Fibroblast of lung (primary cell): ENCODE results near the gene LSAMP. TPM values are rescaled to one million over a fixed set of nuclear protein-coding genes. Genes with fewer than 3 reads are reported as not detected.

Experiments used
- DNase-seq, 2 donors: peaks; one replicate each; pipeline versions ENCODE4 v3.0.0 to v3.0.0-alpha.2; 2010; ENCODE audit warnings: low read depth in 2 of 2
- H2AFZ ChIP-seq: 2 replicates; pipeline ENCODE4 v1.5.1; 2012; ENCODE audit warnings: low read length, control low read depth, inconsistent platforms
- H3K27ac ChIP-seq: 2 replicates; pipeline ENCODE4 v1.5.1; 2011; ENCODE audit warnings: low read length, control low read depth; ENCODE audit not compliant: insufficient read depth
- H3K27me3 ChIP-seq: 2 replicates; pipeline ENCODE4 v1.5.1; 2011; ENCODE audit warnings: mild to moderate bottlenecking, low read length; ENCODE audit not compliant: control insufficient read depth, insufficient read depth
- H3K36me3 ChIP-seq: 2 replicates; pipeline ENCODE4 v1.5.1; 2011; ENCODE audit warnings: low read length; ENCODE audit not compliant: control insufficient read depth, insufficient read depth
- H3K4me1 ChIP-seq: 2 replicates; pipeline ENCODE4 v1.5.1; 2011; ENCODE audit warnings: low read length; ENCODE audit not compliant: control insufficient read depth, insufficient read depth; ENCODE audit errors: extremely low read depth
- H3K4me2 ChIP-seq: 2 replicates; pipeline ENCODE4 v1.5.1; 2011; ENCODE audit warnings: low read length, control low read depth; ENCODE audit not compliant: insufficient read depth; ENCODE audit errors: extremely low read depth
- H3K4me3 ChIP-seq, 4 experiments: fragments of 200-600 bp in 1 of 4; sonication (generic) in 1 of 4; replicated peaks in 1 of 4; 2 replicates each; pipeline ENCODE4 v1.5.1; 2011 to 2016; ENCODE audit warnings: low read length in 4 of 4, low read depth in 3 of 4, mild to moderate bottlenecking in 3 of 4, control low read depth in 2 of 4, inconsistent platforms in 1 of 4, mixed read lengths in 1 of 4; ENCODE audit not compliant: insufficient read depth in 1 of 4; ENCODE audit errors: control extremely low read depth in 1 of 4
- H3K79me2 ChIP-seq: 2 replicates; pipeline ENCODE4 v1.5.1; 2012; ENCODE audit warnings: mild to moderate bottlenecking, low read length, inconsistent platforms; ENCODE audit not compliant: control insufficient read depth, insufficient read depth
- H3K9ac ChIP-seq: 2 replicates; pipeline ENCODE4 v1.5.1; 2011; ENCODE audit warnings: mild to moderate bottlenecking, low read length, control low read depth; ENCODE audit not compliant: insufficient read depth
- H3K9me3 ChIP-seq: 2 replicates; pipeline ENCODE4 v1.5.1; 2012; ENCODE audit warnings: low read depth, low read length; ENCODE audit not compliant: control insufficient read depth, insufficient read depth
- H4K20me1 ChIP-seq: 2 replicates; pipeline ENCODE4 v1.5.1; 2011; ENCODE audit warnings: low read length; ENCODE audit not compliant: control insufficient read depth, insufficient read depth; ENCODE audit errors: extremely low read depth
- EZH2 ChIP-seq: IDR thresholded peaks from 2 replicates; pipeline ENCODE4 v1.5.1; 2012; ENCODE audit warnings: low read length, control low read depth, mild to moderate bottlenecking; ENCODE audit errors: missing control alignments
- polyA plus RNA-seq, 2 donors: library from polyadenylated mRNA; depleted of rRNA in 1 of 2; stranded (reverse) in 1 of 2; unstranded in 1 of 2; fragments of >200 nt; gene quantifications; 2 replicates each; pipeline ENCODE4 v1.2.1, GENCODE V29; 2011 to 2012; ENCODE audit warnings: missing spikeins in 1 of 2
- total RNA-seq: library from RNA; depleted of rRNA; stranded (reverse); fragments of >200 nt; gene quantifications from 2 replicates; pipeline ENCODE4 v1.2.1, GENCODE V29; 2014
- TF ChIP-seq, protein P1 (sequence below), 2 donors: IDR thresholded peaks in 1 of 2; conservative IDR thresholded peaks in 1 of 2; 1 replicate in 1 of 2; 2 replicates in 1 of 2; pipeline ENCODE4 v1.5.1; 2011 to 2012; ENCODE audit warnings: low read length in 2 of 2, control low read depth in 1 of 2, inconsistent platforms in 1 of 2, low read depth in 1 of 2, mild to moderate bottlenecking in 1 of 2

The LSAMP gene
- total and polyA plus RNA-seq, 2 donors (not counting 1 experiment from before 2014, with no cell fraction given) = 4.8 to 5.9 TPM

DNA sequence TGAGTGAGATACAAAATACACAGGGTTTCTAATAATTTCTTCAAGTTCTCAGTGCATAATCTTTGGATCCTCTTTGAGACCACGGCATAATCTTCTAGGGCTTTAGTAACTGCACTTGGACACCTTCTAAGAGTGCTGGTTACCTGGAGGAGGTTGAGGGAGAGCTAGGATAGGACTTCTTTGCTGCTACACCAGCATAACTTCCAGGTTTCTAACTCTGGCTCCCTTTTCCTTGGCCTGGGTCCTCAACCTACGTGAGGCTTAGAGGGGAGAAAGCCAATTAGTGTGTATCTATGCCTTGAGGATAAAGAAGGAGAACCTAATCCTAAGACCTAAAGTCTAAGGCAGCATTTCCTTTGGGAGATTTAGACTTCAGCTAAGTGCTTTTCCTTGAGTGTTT is 184.8 kb downstream of the LSAMP start:
- Histone ChIP-seq H3K4me3 (no peak overlapping the region), H3K79me2 (no peaks in the 10 kb centered on the region), H3K36me3 (no peaks in the 10 kb centered on the region), H3K9me3 (no peaks in the 10 kb centered on the region), H4K20me1 (no peaks in the 10 kb centered on the region), H3K9ac (no peak overlapping the region), H2AFZ (no peak overlapping the region), H3K4me2 (no peak overlapping the region), H3K27ac (no peak overlapping the region), H3K27me3 (no peaks in the 10 kb centered on the region), H3K4me1 (no peaks in the 10 kb centered on the region)
- DNase-seq = no peak
- TF ChIP-seq, protein P1, sequence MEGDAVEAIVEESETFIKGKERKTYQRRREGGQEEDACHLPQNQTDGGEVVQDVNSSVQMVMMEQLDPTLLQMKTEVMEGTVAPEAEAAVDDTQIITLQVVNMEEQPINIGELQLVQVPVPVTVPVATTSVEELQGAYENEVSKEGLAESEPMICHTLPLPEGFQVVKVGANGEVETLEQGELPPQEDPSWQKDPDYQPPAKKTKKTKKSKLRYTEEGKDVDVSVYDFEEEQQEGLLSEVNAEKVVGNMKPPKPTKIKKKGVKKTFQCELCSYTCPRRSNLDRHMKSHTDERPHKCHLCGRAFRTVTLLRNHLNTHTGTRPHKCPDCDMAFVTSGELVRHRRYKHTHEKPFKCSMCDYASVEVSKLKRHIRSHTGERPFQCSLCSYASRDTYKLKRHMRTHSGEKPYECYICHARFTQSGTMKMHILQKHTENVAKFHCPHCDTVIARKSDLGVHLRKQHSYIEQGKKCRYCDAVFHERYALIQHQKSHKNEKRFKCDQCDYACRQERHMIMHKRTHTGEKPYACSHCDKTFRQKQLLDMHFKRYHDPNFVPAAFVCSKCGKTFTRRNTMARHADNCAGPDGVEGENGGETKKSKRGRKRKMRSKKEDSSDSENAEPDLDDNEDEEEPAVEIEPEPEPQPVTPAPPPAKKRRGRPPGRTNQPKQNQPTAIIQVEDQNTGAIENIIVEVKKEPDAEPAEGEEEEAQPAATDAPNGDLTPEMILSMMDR (conservative IDR thresholded peaks at IDR 0.05 in 1 of 2, IDR thresholded peaks at IDR 0.05 in 1 of 2; ENCODE audit: low read depth in 1 of 2, low read length in 2 of 2) = no peak
- TF ChIP-seq EZH2 = no peak

DNA sequence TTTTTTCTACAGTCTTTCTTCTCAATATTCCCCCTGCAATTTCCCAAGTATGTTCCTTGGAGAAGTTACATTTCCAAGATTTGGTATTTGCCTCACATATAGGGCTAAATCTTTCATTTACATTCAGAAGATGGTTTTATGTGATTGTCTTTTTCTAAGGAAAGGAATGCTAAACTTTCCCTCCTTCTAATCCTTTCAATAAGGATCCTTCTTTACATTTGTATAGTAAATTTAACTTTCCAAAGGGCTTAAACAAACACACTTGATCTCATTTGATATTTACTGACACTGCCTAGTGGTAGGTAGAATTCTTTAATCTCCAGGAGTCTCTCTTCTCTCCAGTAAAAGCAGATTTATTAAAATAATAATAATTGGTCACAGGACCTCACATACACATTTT is 185.3 kb downstream of the LSAMP start:
- Histone ChIP-seq H3K9me3 (no peaks in the 10 kb centered on the region), H2AFZ (no peak overlapping the region), H4K20me1 (no peaks in the 10 kb centered on the region), H3K9ac (no peak overlapping the region), H3K27ac (no peak overlapping the region), H3K4me2 (no peak overlapping the region), H3K4me3 (no peak overlapping the region), H3K27me3 (no peaks in the 10 kb centered on the region), H3K4me1 (no peaks in the 10 kb centered on the region), H3K36me3 (no peaks in the 10 kb centered on the region), H3K79me2 (no peaks in the 10 kb centered on the region)
- DNase-seq = no peak
- no peak for TF ChIP-seq EZH2
- TF ChIP-seq, protein P1 (conservative IDR thresholded peaks at IDR 0.05 in 1 of 2, IDR thresholded peaks at IDR 0.05 in 1 of 2; ENCODE audit: low read depth in 1 of 2, low read length in 2 of 2) = no peak

DNA sequence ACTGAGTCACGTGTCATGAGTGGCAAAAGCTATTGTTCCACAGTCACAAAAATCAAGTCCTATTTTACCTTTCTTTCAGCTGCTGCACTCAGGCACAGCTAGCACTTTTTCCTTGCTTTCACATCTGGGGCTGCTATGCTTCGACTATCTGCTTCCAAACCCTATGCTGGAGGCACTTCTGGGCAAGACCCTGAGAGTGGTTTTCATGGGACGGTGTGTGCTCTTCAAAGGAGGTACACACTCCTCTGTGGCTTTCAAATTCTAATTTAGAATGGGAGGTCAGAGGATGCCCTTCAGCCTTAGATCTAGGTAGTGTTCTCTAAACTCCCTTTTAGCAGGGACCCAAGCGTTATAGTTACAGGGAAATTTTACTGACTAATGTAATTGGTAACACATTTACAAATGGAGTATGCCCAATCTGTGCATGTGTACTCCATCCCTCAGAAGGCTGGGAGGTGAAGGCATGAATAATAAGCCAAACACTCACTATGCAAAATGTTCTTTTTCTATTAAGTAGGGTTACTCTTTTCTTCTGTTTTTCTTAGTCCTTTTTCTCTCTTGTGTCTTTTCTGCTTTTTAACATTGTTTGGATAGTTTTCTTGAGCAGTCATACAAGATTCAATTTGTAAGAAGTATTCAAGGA is 188.3 kb downstream of the LSAMP start:
- DNase-seq = peak in 1 of 2 donors; percentile 27
- Histone ChIP-seq H3K4me2 (no peak overlapping the region), H3K79me2 (no peaks in the 10 kb centered on the region), H3K36me3 (no peaks in the 10 kb centered on the region), H3K27ac (no peak overlapping the region), H3K4me1 (no peaks in the 10 kb centered on the region), H3K4me3 (no peak overlapping the region), H3K27me3 (no peaks in the 10 kb centered on the region), H3K9me3 (no peaks in the 10 kb centered on the region), H4K20me1 (no peaks in the 10 kb centered on the region), H2AFZ (no peak overlapping the region), H3K9ac (no peak overlapping the region)
- no peak for TF ChIP-seq EZH2
- TF ChIP-seq, protein P1 (conservative IDR thresholded peaks at IDR 0.05 in 1 of 2, IDR thresholded peaks at IDR 0.05 in 1 of 2; ENCODE audit: low read depth in 1 of 2, low read length in 2 of 2) = no peak
